Measurements from ENCODE around the gene SLC43A1.
A peak's percentile ranks its signal among the peaks of the same experiment; 100 is the strongest.

Gene SLC43A1

GRCh38 chr11:57479021-57479663 lies 36.4 kb downstream of the SLC43A1 start:
- no peak for DNase-seq

GRCh38 chr11:57477507-57478189 lies 37.9 kb downstream of the SLC43A1 start:
- DNase-seq: no peak

- DNase-seq: no peak
These were observed 38.6 kb downstream of the SLC43A1 start for GRCh38 chr11:57476757-57477506.

- no peak for DNase-seq
These were observed 39.3 kb downstream of the SLC43A1 start for GRCh38 chr11:57476047-57476756.

- no peak for DNase-seq
These were observed 39.8 kb downstream of the SLC43A1 start for GRCh38 chr11:57475671-57476046.

- peak; percentile 43 for DNase-seq
These were observed 40.3 kb downstream of the SLC43A1 start for GRCh38 chr11:57475191-57475590.

GRCh38 chr11:57474803-57475115 lies 40.7 kb downstream of the SLC43A1 start:
- DNase-seq: no peak

- DNase-seq: peak; percentile 69
These were observed 41.3 kb downstream of the SLC43A1 start for GRCh38 chr11:57474017-57474802.

GRCh38 chr11:57473285-57473841 lies 42.1 kb downstream of the SLC43A1 start:
- DNase-seq: no peak

- peak; percentile 33 for DNase-seq
These were observed 44.0 kb downstream of the SLC43A1 start for GRCh38 chr11:57471496-57471895.

- no peak for DNase-seq
These were observed 46.2 kb downstream of the SLC43A1 start for GRCh38 chr11:57469268-57469667.

- no peak for DNase-seq
These were observed 47.2 kb downstream of the SLC43A1 start for GRCh38 chr11:57468276-57468675.

- DNase-seq: no peak
These were observed 47.9 kb downstream of the SLC43A1 start for GRCh38 chr11:57467508-57468157.

- no peak for DNase-seq
These were observed 48.8 kb downstream of the SLC43A1 start for GRCh38 chr11:57466680-57467079.

- DNase-seq: no peak
These were observed 50.8 kb downstream of the SLC43A1 start for GRCh38 chr11:57464539-57465181.

GRCh38 chr11:57463671-57464538 lies 51.6 kb downstream of the SLC43A1 start:
- DNase-seq: no peak

- no peak for DNase-seq
These were observed 52.9 kb downstream of the SLC43A1 start for GRCh38 chr11:57462597-57462996.

GRCh38 chr11:57461841-57462489 lies 53.5 kb downstream of the SLC43A1 start:
- DNase-seq: no peak

Data from NCI-H226 (cell line).